K562 (cell line): ENCODE results near the gene GART. TPM values are rescaled to one million over a fixed set of nuclear protein-coding genes. Genes with fewer than 3 reads are reported as not detected.

Source experiments
- ATAC-seq: fragments of 200-7000 bp; cut with Tn5 transposase; 3 replicates; pipeline ENCODE4 v1.9.1; 2020; ENCODE audit warnings: moderate library complexity
- BruUV-seq: library from RNA; stranded (reverse); fragments of 400-500 nt; replicated peaks from 2 replicates; lab custom pipeline; 2021; lab: Mats Ljungman, UMichigan
- CTCF ChIA-PET: fragments of 300-600 bp; formaldehyde crosslinking; extraction: SDS; loops from one replicate; lab custom pipeline; 2021; ENCODE audit warnings: low intra/inter-chr PET ratio; lab: Yijun Ruan, JAX
- POLR2A ChIA-PET: fragments of 300-600, 350-650 bp; sonication (Branson Sonifier 250); formaldehyde crosslinking; extraction: SDS; loops from one replicate; lab custom pipeline; 2021; ENCODE audit warnings: antibody characterized with exemption, inconsistent platforms; lab: Yijun Ruan, JAX
- DNase-seq, 4 experiments: peaks; one replicate each; pipeline versions ENCODE4 v3.0.0 to v3.0.0-alpha.2; 2011 to 2018; ENCODE audit warnings: low spot score in 3 of 4, mixed read lengths in 3 of 4; ENCODE audit errors: extremely low read depth in 1 of 4
- FAIRE-seq: peaks from 2 replicates; lab custom pipeline; 2011; peaks lifted over from hg19 to GRCh38; lab: Jason Lieb, UNC
- H2AFZ ChIP-seq: 2 replicates; pipeline ENCODE4 v1.6.0; 2011; ENCODE audit warnings: low read depth, low read length, control low read depth, inconsistent platforms
- H3K27ac ChIP-seq: fragments of 200-600 bp; 3 replicates; pipeline ENCODE4 v1.8.0; 2011; ENCODE audit warnings: low read depth, mild to moderate bottlenecking, control low read depth, inconsistent platforms, low read length, moderate library complexity, mixed read lengths; ENCODE audit errors: extremely low read depth
- H3K27me3 ChIP-seq, 2 experiments: fragments of 300-600 bp in 1 of 2; 2 replicates in 1 of 2; 3 replicates in 1 of 2; pipeline versions ENCODE4 v1.6.0 to v1.8.0; 2011; ENCODE audit warnings: inconsistent platforms in 2 of 2, low read length in 2 of 2, mild to moderate bottlenecking in 1 of 2, mixed read lengths in 1 of 2, moderate library complexity in 1 of 2; ENCODE audit not compliant: control insufficient read depth in 2 of 2, insufficient read depth in 2 of 2
- H3K36me3 ChIP-seq: fragments of 300-600 bp; 3 replicates; pipeline ENCODE4 v1.8.0; 2011; ENCODE audit warnings: mild to moderate bottlenecking, low read length, inconsistent platforms; ENCODE audit not compliant: control insufficient read depth, insufficient read depth
- H3K4me1 ChIP-seq, 2 experiments: fragments of 200-600 bp in 1 of 2; replicated peaks in 1 of 2; 2 replicates in 1 of 2; 3 replicates in 1 of 2; pipeline versions ENCODE4 v1.5.1 to v1.8.0; 2011; ENCODE audit warnings: inconsistent platforms in 2 of 2, low read length in 2 of 2, mild to moderate bottlenecking in 1 of 2, mixed read lengths in 1 of 2, moderate library complexity in 1 of 2; ENCODE audit not compliant: control insufficient read depth in 2 of 2, insufficient read depth in 2 of 2
- H3K4me2 ChIP-seq: 2 replicates; pipeline ENCODE4 v1.6.1; 2011; ENCODE audit warnings: low read length, control low read depth, inconsistent platforms, mixed read lengths; ENCODE audit not compliant: insufficient read depth
- H3K4me3 ChIP-seq: fragments of 200-600 bp; sonication (generic), shearing (Covaris generic); 2 replicates; pipeline ENCODE4 v1.5.1; 2016; ENCODE audit warnings: control low read depth, inconsistent platforms
- H3K79me2 ChIP-seq: fragments of 200-600 bp; 3 replicates; pipeline ENCODE4 v1.8.0; 2011; ENCODE audit warnings: low read length, inconsistent platforms; ENCODE audit not compliant: control insufficient read depth, insufficient read depth
- H3K9ac ChIP-seq, 2 experiments: 2 replicates each; pipeline versions ENCODE4 v1.6.0 to v1.6.1; 2011; ENCODE audit warnings: low read depth in 2 of 2, low read length in 2 of 2, control low read depth in 1 of 2, inconsistent platforms in 1 of 2, mild to moderate bottlenecking in 1 of 2, mixed read lengths in 1 of 2; ENCODE audit not compliant: insufficient read depth in 1 of 2
- H3K9me1 ChIP-seq: one replicate; pipeline ENCODE4 v1.6.0; 2011; ENCODE audit warnings: inconsistent platforms, mild to moderate bottlenecking, low read length, moderate library complexity; ENCODE audit not compliant: control insufficient read depth, insufficient read depth
- H3K9me3 ChIP-seq: replicated peaks from 2 replicates; pipeline ENCODE4 v1.5.1; 2011; ENCODE audit warnings: low read depth, low read length, inconsistent platforms; ENCODE audit not compliant: control insufficient read depth, insufficient read depth
- H4K20me1 ChIP-seq: replicated peaks from 2 replicates; pipeline ENCODE4 v1.6.1; 2011; ENCODE audit warnings: low read length, inconsistent platforms, mixed read lengths; ENCODE audit not compliant: control insufficient read depth, insufficient read depth
- ARNT ChIP-seq, 2 experiments: fragments of 450-650 bp; IDR thresholded peaks; 2 replicates each; pipeline ENCODE4 v1.6.1; 2016; ENCODE audit warnings: mild to moderate bottlenecking in 1 of 2
- ASH1L ChIP-seq: fragments of 450-650 bp; IDR thresholded peaks from 2 replicates; pipeline ENCODE4 v1.6.1; 2018; ENCODE audit warnings: borderline replicate concordance, mild to moderate bottlenecking, low read depth; ENCODE audit not compliant: partially characterized antibody
- CBX1 ChIP-seq: sonication (generic); IDR thresholded peaks from 2 replicates; pipeline ENCODE4 v1.6.1; 2016; ENCODE audit warnings: antibody characterized with exemption, low read depth, mild to moderate bottlenecking
- MTA3 ChIP-seq: fragments of 450-650 bp; formaldehyde crosslinking; IDR thresholded peaks from 2 replicates; pipeline ENCODE4 v1.6.1; 2017; ENCODE audit warnings: mild to moderate bottlenecking, borderline replicate concordance
- NR3C1 ChIP-seq: sonication (generic); formaldehyde crosslinking; IDR thresholded peaks from 2 replicates; pipeline ENCODE4 v1.8.1; 2022; ENCODE audit warnings: missing genetic modification reagents
- ZNF175 ChIP-seq: fragments of 200-800 bp; sonication (Bioruptor generic); IDR thresholded peaks from 2 replicates; pipeline ENCODE4 v1.6.1; 2016; ENCODE audit warnings: low read depth, mild to moderate bottlenecking, missing genetic modification characterization, missing compliant biosample characterization
- ZNF512 ChIP-seq: IDR thresholded peaks from 2 replicates; pipeline ENCODE4 v1.6.1; 2016; ENCODE audit warnings: missing genetic modification characterization, missing compliant biosample characterization
- WGBS: fragments of 100-300 bp; shearing (Covaris generic); methylation state at CpG from one replicate; pipeline ENCODE4 v1.1.6; 2016; ENCODE audit warnings: low coverage, mixed read lengths; ENCODE audit not compliant: insufficient coverage; ENCODE audit errors: missing lambda C conversion rate; 5-methylcytosine and 5-hydroxymethylcytosine counted together
- in situ Hi-C: fragments of 300-500 bp; cut with MboI; formaldehyde crosslinking; loops from 4 replicates; pipeline ENCODE4 v1.15.0; 2018; ENCODE audit warnings: inconsistent platforms, mixed read lengths
- intact Hi-C: fragments of 100-400 bp; cut with micrococcal nuclease; formaldehyde crosslinking; loops from 2 replicates; pipeline ENCODE4 v1.14.2; 2022
- polyA plus RNA-seq, 8 experiments: library from polyadenylated mRNA; depleted of rRNA in 4 of 8; stranded (reverse) in 5 of 8; unstranded in 3 of 8; fragments of >200 nt; fragmentation: Nextera tagmentation in 2 of 8; fragmentation: Illumina TruSeq in 1 of 8; extraction: Ambion mirVana in 2 of 8; extraction: Trizol in 1 of 8; gene quantifications; 2 replicates each; pipeline versions ENCODE4 v1.2.1 to v1.2.3, GENCODE V29; 2011 to 2014; ENCODE audit warnings: inconsistent platforms in 1 of 8, missing spikeins in 1 of 8
- total RNA-seq, 7 experiments: library from RNA; depleted of rRNA in 6 of 7; stranded (reverse); fragments of >200 nt in 6 of 7; fragmentation: Illumina TruSeq in 2 of 7; extraction: Trizol in 2 of 7; gene quantifications; 2 replicates each; pipeline versions ENCODE4 v1.2.1 to v1.2.3, GENCODE V29; 2011 to 2021; ENCODE audit warnings: low replicate concordance in 1 of 7
- TF ChIP-seq, protein P1 (sequence below): fragments of 450-650 bp; formaldehyde crosslinking; IDR thresholded peaks from 2 replicates; pipeline ENCODE4 v1.4.0; 2020; ENCODE audit warnings: mild to moderate bottlenecking, moderate library complexity
- TF ChIP-seq, protein P2 (sequence below): fragments of 450-650 bp; IDR thresholded peaks from 2 replicates; pipeline ENCODE4 v1.6.1; 2018; ENCODE audit not compliant: partially characterized antibody

GART gene
- total and polyA plus RNA-seq, 9 of the 15 experiments (the other 6 are each of a cell fraction or from before 2014, with no cell fraction given): 141 to 429 (median 349) TPM

DNA sequence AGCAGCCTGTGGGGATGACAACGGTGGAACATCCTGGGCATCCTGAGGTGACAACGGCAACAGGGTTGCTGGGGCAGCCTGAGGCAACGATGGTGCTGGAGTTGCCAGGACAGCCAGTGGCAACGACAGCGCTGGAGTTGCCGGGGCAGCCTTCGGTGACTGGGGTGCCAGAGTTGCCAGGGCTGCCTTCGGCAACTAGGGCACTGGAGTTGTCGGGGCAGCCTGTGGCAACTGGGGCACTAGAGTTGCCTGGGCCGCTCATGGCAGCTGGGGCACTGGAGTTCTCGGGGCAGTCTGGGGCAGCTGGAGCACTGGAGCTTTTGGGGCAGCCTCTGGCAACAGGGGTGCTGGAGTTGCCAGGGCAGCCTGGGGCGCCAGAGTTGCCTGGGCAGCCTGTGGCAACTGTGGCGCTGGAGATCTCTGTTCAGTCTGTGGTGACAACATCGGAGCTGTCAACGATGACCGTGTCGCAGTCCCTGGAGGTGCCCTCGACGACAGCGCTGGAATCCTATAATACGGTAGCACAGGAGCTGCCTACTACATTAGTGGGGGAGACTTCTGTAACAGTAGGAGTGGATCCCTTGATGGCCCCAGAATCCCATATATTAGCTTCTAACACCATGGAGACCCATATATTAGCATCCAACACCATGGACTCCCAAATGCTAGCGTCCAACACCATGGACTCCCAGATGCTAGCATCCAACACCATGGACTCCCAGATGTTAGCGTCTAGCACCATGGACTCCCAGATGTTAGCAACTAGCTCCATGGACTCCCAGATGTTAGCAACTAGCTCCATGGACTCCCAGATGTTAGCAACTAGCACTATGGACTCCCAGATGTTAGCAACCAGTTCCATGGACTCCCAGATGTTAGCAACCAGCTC is 9.1 kb upstream of the GART start:
- Histone ChIP-seq H3K4me3 (no peak overlapping the region), H3K4me2 (no peak overlapping the region), H3K36me3 (peaks cover 98% of the 10 kb centered on the region), H2AFZ (no peak overlapping the region), H4K20me1 (0 out of 2 replicates have a peak, but pooled peaks cover 4% of the 10 kb centered on the region), H3K27me3 (no peaks in the 10 kb centered on the region), H3K9ac (no peak overlapping the region), H3K4me1 (peaks cover 0 to 9% of the 10 kb centered on the region in 2 experiments; a peak in 1 of 5 replicates), H3K27ac (no peak overlapping the region), H3K79me2 (peaks cover 99% of the 10 kb centered on the region), H3K9me3 (peaks cover 31% of the 10 kb centered on the region), H3K9me1 (no peaks in the 10 kb centered on the region)
- in situ Hi-C loops (no loop called here), intact Hi-C loops (no loop called here)
- ATAC-seq (no peak), DNase-seq (no peak), FAIRE-seq (no peak)
- ChIA-PET POLR2A (interaction anchor here (1.1 to 10.6 kb wide), 7 partner anchors 7 to 319 kb away, joined by 3 to 130 read pairs (median 4); partner anchors contain the start of genes DNAJC28, GART, SON and TMEM50B), CTCF (no interaction called here)
- BruUV-seq: no TSS peak
- WGBS: 96% methylated on average over 23 of the region's 23 CpGs
- TF ChIP-seq NR3C1 (CRISPR knock-in tag): no peak
- TF ChIP-seq, protein P1, sequence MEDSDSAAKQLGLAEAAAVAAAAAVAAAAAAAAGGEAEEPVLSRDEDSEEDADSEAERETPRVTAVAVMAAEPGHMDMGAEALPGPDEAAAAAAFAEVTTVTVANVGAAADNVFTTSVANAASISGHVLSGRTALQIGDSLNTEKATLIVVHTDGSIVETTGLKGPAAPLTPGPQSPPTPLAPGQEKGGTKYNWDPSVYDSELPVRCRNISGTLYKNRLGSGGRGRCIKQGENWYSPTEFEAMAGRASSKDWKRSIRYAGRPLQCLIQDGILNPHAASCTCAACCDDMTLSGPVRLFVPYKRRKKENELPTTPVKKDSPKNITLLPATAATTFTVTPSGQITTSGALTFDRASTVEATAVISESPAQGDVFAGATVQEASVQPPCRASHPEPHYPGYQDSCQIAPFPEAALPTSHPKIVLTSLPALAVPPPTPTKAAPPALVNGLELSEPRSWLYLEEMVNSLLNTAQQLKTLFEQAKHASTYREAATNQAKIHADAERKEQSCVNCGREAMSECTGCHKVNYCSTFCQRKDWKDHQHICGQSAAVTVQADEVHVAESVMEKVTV (CRISPR knock-in tag): no peak
- TF ChIP-seq CBX1: no peak
- TF ChIP-seq ZNF512: no peak
- TF ChIP-seq, protein P2, sequence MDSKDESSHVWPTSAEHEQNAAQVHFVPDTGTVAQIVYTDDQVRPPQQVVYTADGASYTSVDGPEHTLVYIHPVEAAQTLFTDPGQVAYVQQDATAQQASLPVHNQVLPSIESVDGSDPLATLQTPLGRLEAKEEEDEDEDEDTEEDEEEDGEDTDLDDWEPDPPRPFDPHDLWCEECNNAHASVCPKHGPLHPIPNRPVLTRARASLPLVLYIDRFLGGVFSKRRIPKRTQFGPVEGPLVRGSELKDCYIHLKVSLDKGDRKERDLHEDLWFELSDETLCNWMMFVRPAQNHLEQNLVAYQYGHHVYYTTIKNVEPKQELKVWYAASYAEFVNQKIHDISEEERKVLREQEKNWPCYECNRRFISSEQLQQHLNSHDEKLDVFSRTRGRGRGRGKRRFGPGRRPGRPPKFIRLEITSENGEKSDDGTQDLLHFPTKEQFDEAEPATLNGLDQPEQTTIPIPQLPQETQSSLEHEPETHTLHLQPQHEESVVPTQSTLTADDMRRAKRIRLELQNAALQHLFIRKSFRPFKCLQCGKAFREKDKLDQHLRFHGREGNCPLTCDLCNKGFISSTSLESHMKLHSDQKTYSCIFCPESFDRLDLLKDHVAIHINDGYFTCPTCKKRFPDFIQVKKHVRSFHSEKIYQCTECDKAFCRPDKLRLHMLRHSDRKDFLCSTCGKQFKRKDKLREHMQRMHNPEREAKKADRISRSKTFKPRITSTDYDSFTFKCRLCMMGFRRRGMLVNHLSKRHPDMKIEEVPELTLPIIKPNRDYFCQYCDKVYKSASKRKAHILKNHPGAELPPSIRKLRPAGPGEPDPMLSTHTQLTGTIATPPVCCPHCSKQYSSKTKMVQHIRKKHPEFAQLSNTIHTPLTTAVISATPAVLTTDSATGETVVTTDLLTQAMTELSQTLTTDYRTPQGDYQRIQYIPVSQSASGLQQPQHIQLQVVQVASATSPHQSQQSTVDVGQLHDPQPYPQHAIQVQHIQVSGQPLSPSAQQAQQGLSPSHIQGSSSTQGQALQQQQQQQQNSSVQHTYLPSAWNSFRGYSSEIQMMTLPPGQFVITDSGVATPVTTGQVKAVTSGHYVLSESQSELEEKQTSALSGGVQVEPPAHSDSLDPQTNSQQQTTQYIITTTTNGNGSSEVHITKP: no peak
- no peak for TF ChIP-seq ARNT (IDR thresholded peaks at IDR 0.05)
- no peak for TF ChIP-seq ZNF175
- TF ChIP-seq ASH1L: no peak
- 0 out of 2 replicates have a peak, but pooled peaks have one; percentile 5 for TF ChIP-seq MTA3
